Measurements from ENCODE around the gene QSOX1. TPM values are rescaled to one million over a fixed set of nuclear protein-coding genes. Genes with fewer than 3 reads are reported as not detected.
A peak's percentile ranks its signal among the peaks of the same experiment; 100 is the strongest.

Gene QSOX1
- total and polyA plus RNA-seq, 7 experiments from 2014 or later = 9.3 to 55.6 (median 23.6) TPM

DNA sequence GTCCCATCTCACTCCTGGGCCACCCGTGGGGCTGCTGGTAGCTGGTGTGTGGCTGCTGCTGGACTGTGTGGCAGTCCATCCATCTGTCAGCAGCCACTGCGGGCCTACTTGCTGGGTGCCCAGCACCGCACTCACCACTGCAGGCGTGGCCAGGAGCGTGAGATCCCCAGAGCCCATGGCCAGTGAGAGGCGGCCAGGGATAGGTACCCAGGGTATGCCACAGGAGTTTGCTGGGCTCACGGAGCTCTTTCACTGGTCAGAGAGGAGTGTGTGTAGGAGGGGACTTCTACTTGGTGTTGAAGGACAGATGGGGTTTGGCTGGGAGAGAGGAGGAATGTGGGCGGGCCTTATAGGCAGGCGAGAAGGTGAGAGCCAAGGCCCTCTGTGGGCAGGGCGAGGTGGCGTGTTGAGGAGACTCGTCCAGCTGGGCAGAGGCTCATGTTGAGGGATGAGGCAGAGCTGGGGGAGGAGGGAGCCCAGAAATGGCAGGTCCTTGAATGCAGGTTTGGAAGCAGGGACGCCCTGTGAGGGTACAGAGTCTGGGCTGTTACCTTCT, 15.0 kb downstream of the QSOX1 start:
- no peaks in the 10 kb centered on the region for H3K4me1 ChIP-seq (ENCODE audit: control insufficient read depth in 2 of 2, insufficient read depth in 2 of 2, low read length in 2 of 2)
- ATAC-seq = no peak
- no peaks in the 10 kb centered on the region for H3K27me3 Mint-ChIP-seq
- no peak overlapping the region for H3K4me3 ChIP-seq (ENCODE audit: low read length)
- intact Hi-C loops (cut with micrococcal nuclease) = loop anchor here in 1 of 2 donors (2.0 kb wide), 1 partner anchor 303 kb away; no protein-coding TSS in a partner anchor
- H3K4me1 Mint-ChIP-seq = peaks cover 0 to 13% (median 2%) of the 10 kb centered on the region in 7 donors
- H3K27ac Mint-ChIP-seq = peak overlapping the region in 1 of 9 donors; percentile 28
- H3K9me3 Mint-ChIP-seq = no peaks in the 10 kb centered on the region
- peaks cover 0 to 25% (median 0%) of the 10 kb centered on the region in 3 experiments for H3K36me3 ChIP-seq (ENCODE audit: control insufficient read depth in 2 of 3, insufficient read depth in 3 of 3, low read length in 3 of 3)
- peaks cover 0 to 12% (median 0%) of the 10 kb centered on the region in 5 donors for H3K36me3 Mint-ChIP-seq
- H3K9me3 ChIP-seq (ENCODE audit: control insufficient read depth in 2 of 3, low read length in 3 of 3) = no peaks in the 10 kb centered on the region
- ChIA-PET CTCF (interaction anchor here (2.2 kb wide), 1 partner anchor 10 kb away, joined by 13 read pairs; no protein-coding TSS in a partner anchor), POLR2A (no interaction called here)
- H3K4me3 Mint-ChIP-seq = no peak overlapping the region
- DNase-seq = no peak
- no peaks in the 10 kb centered on the region for H3K27me3 ChIP-seq (ENCODE audit: control insufficient read depth in 2 of 2, insufficient read depth in 2 of 2, low read length in 2 of 2)
- H3K27ac ChIP-seq (ENCODE audit: low read depth, low read length) = no peak overlapping the region

DNA sequence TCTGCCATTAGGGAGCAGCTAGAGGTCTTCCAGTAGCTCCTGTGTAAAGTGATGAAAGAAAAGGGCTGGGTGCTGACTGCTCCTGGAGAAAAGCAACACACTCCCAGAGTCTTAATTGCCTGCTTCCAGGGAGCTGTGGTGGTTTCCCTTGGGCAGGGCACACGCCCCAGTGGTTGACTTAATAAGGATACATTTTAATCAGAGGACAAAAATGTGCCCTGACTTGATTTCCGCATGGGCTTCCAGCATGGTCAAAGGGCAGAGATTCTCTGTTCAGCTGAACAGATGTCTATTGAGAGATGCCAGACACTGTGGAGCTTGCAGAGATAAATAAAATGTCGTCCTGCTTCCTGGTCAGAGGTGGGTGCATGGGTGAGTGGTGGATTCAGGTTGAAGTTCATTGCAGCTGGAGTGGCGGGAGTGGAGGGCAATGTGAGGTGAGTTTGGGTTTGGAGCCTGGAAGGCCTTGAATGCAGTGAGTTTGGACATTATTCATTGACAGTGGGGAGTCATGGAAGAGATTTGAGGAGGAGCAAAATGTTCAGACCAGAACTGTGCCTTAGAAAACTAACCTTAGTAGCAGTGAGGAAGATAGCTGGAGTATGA, 16.0 kb downstream of the QSOX1 start:
- H3K4me3 Mint-ChIP-seq = no peak overlapping the region
- H3K4me1 ChIP-seq (ENCODE audit: control insufficient read depth in 2 of 2, insufficient read depth in 2 of 2, low read length in 2 of 2) = no peaks in the 10 kb centered on the region
- peaks cover 0 to 13% (median 0%) of the 10 kb centered on the region in 7 donors for H3K4me1 Mint-ChIP-seq
- H3K27ac Mint-ChIP-seq = peak overlapping the region in 1 of 9 donors; percentile 23
- intact Hi-C loops (cut with micrococcal nuclease) = no loop called here
- H3K9me3 Mint-ChIP-seq = no peaks in the 10 kb centered on the region
- no peaks in the 10 kb centered on the region for H3K27me3 ChIP-seq (ENCODE audit: control insufficient read depth in 2 of 2, insufficient read depth in 2 of 2, low read length in 2 of 2)
- peaks cover 0 to 25% (median 0%) of the 10 kb centered on the region in 3 experiments for H3K36me3 ChIP-seq (ENCODE audit: control insufficient read depth in 2 of 3, insufficient read depth in 3 of 3, low read length in 3 of 3)
- H3K9me3 ChIP-seq (ENCODE audit: control insufficient read depth in 2 of 3, low read length in 3 of 3) = no peaks in the 10 kb centered on the region
- CTCF ChIA-PET = interaction anchor here (2.2 kb wide), 1 partner anchor 9 kb away, joined by 13 read pairs; no protein-coding TSS in a partner anchor
- no peak overlapping the region for H3K27ac ChIP-seq (ENCODE audit: low read depth, low read length)
- H3K36me3 Mint-ChIP-seq = peaks cover 0 to 8% (median 0%) of the 10 kb centered on the region in 5 donors
- POLR2A ChIA-PET = no interaction called here
- H3K27me3 Mint-ChIP-seq = no peaks in the 10 kb centered on the region
- DNase-seq (no peak), ATAC-seq (no peak)
- no peak overlapping the region for H3K4me3 ChIP-seq (ENCODE audit: low read length)

DNA sequence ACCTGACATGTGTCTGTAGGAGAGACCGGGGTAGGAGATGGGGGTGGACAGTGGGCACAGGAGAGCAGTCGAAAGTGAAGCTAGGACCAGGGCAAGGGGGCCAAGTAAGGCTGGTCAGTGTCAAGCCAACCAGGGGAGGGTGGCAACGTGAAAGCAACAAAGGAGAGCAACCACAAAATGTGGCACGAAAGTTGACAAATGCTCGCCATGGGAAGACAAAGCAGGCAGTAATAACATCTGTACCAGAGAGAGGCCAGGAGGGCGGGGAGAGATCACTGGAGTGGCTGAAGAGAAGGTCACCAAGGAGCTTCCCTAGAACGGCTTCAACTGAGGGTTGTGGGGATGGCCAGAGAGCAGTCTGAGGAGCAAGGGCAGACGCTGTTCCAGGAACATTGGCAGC, 17.0 kb downstream of the QSOX1 start:
- CTCF ChIA-PET = interaction anchor here (2.2 kb wide), 1 partner anchor 8 kb away, joined by 13 read pairs; no protein-coding TSS in a partner anchor
- H3K36me3 ChIP-seq (ENCODE audit: control insufficient read depth in 2 of 3, insufficient read depth in 3 of 3, low read length in 3 of 3) = peaks cover 0 to 22% (median 0%) of the 10 kb centered on the region in 3 experiments
- no peaks in the 10 kb centered on the region for H3K27me3 Mint-ChIP-seq
- H3K27me3 ChIP-seq (ENCODE audit: control insufficient read depth in 2 of 2, insufficient read depth in 2 of 2, low read length in 2 of 2) = no peaks in the 10 kb centered on the region
- no peaks in the 10 kb centered on the region for H3K4me1 ChIP-seq (ENCODE audit: control insufficient read depth in 2 of 2, insufficient read depth in 2 of 2, low read length in 2 of 2)
- H3K4me3 ChIP-seq (ENCODE audit: low read length) = no peak overlapping the region
- DNase-seq (no peak), ATAC-seq (no peak)
- H3K4me3 Mint-ChIP-seq = no peak overlapping the region
- POLR2A ChIA-PET = no interaction called here
- no peaks in the 10 kb centered on the region for H3K9me3 Mint-ChIP-seq
- H3K27ac ChIP-seq (ENCODE audit: low read depth, low read length) = no peak overlapping the region
- H3K27ac Mint-ChIP-seq = peak overlapping the region in 2 of 9 donors; percentile 0 to 74
- intact Hi-C loops (cut with micrococcal nuclease) = no loop called here
- no peaks in the 10 kb centered on the region for H3K9me3 ChIP-seq (ENCODE audit: control insufficient read depth in 2 of 3, low read length in 3 of 3)
- H3K4me1 Mint-ChIP-seq = peaks cover 0 to 13% (median 0%) of the 10 kb centered on the region in 7 donors
- peaks cover 0 to 8% (median 0%) of the 10 kb centered on the region in 5 donors for H3K36me3 Mint-ChIP-seq

DNA sequence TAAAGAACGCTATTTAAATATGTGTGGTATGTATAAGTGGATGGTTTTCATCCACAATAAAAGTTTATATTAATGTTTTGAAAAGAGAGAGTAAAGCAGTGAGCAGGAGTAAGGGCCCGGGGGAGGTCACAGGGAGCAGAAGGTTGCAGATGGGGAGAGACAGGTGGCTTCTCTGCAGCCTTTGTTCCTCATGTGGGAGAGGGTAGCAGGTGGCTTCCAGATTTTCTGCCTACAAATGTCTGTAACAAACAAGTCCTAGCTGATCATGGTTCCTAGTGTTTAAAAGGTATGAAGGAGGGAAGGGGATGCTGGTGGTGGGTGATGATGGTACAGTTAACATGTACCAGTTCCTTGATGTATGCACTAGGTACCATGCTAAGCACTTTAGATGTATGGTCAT, 18.8 kb downstream of the QSOX1 start:
- ATAC-seq = no peak
- intact Hi-C loops (cut with micrococcal nuclease) = no loop called here
- Mint-ChIP-seq H3K27ac (peak overlapping the region in 2 of 9 donors; percentile 4 to 51), H3K27me3 (no peaks in the 10 kb centered on the region), H3K9me3 (no peaks in the 10 kb centered on the region), H3K4me1 (peaks cover 0 to 13% (median 0%) of the 10 kb centered on the region in 7 donors), H3K36me3 (peaks cover 0 to 5% (median 0%) of the 10 kb centered on the region in 5 donors), H3K4me3 (no peak overlapping the region)
- POLR2A ChIA-PET = no interaction called here
- CTCF ChIA-PET = no interaction called here
- Histone ChIP-seq H3K9me3 (ENCODE audit: control insufficient read depth in 2 of 3, low read length in 3 of 3) (no peaks in the 10 kb centered on the region), H3K4me1 (ENCODE audit: control insufficient read depth in 2 of 2, insufficient read depth in 2 of 2, low read length in 2 of 2) (no peaks in the 10 kb centered on the region), H3K36me3 (ENCODE audit: control insufficient read depth in 2 of 3, insufficient read depth in 3 of 3, low read length in 3 of 3) (peaks cover 0 to 9% (median 0%) of the 10 kb centered on the region in 3 experiments), H3K4me3 (ENCODE audit: low read length) (no peak overlapping the region), H3K27me3 (ENCODE audit: control insufficient read depth in 2 of 2, insufficient read depth in 2 of 2, low read length in 2 of 2) (no peaks in the 10 kb centered on the region), H3K27ac (ENCODE audit: low read depth, low read length) (no peak overlapping the region)
- no peak for DNase-seq

DNA sequence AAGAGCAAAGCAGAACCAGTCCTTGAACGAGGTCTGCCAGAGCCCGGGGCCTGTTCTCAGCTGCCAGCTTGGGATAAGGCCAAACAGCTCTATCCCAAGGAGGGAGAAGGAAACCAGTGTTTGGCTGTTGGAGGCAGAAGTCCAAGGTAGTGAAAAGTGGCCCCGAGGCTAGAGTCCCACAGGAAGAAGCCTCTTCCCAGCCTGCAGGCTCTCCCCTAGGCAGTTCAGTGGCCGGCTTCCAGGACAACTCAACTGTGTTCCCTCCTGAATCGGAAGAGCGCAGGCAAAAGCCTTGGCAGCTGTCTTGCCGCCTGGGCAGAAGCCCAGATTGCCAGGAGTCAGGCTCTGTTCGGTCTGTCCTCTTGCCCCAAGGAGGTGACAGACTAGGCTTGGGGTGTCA, 19.3 kb downstream of the QSOX1 start:
- no peaks in the 10 kb centered on the region for H3K27me3 ChIP-seq (ENCODE audit: control insufficient read depth in 2 of 2, insufficient read depth in 2 of 2, low read length in 2 of 2)
- H3K4me1 Mint-ChIP-seq = peaks cover 0 to 13% (median 0%) of the 10 kb centered on the region in 7 donors
- peak overlapping the region in 1 of 9 donors; percentile 51 for H3K27ac Mint-ChIP-seq
- intact Hi-C loops (cut with micrococcal nuclease) = no loop called here
- H3K36me3 ChIP-seq (ENCODE audit: control insufficient read depth in 2 of 3, insufficient read depth in 3 of 3, low read length in 3 of 3) = peaks cover 0 to 9% (median 0%) of the 10 kb centered on the region in 3 experiments
- no peak overlapping the region for H3K27ac ChIP-seq (ENCODE audit: low read depth, low read length)
- CTCF ChIA-PET = no interaction called here
- H3K36me3 Mint-ChIP-seq = peaks cover 0 to 7% (median 0%) of the 10 kb centered on the region in 5 donors
- H3K9me3 ChIP-seq (ENCODE audit: control insufficient read depth in 2 of 3, low read length in 3 of 3) = no peaks in the 10 kb centered on the region
- POLR2A ChIA-PET = no interaction called here
- H3K27me3 Mint-ChIP-seq = no peaks in the 10 kb centered on the region
- no peak overlapping the region for H3K4me3 ChIP-seq (ENCODE audit: low read length)
- ATAC-seq (no peak), DNase-seq (no peak)
- H3K4me1 ChIP-seq (ENCODE audit: control insufficient read depth in 2 of 2, insufficient read depth in 2 of 2, low read length in 2 of 2) = no peaks in the 10 kb centered on the region
- no peaks in the 10 kb centered on the region for H3K9me3 Mint-ChIP-seq
- H3K4me3 Mint-ChIP-seq = no peak overlapping the region

DNA sequence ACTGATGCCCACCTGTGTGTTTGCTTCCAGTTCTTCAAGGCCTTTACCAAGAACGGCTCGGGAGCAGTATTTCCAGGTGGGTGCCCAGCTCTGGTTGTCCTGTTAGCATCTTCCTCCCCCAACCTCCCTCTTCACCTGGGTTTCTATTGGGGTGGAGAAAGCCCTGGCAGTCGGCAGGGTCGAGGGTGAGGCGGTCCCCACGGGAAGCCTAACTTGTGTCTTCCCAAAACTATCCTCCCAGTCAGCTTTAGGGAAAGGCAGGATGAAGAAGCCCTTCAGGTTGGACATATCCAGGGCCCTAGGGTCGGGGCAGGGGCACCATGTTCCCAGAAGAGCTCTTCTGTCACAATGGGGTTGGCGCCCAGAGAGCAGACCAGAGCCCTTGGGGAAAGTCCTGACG, 20.6 kb downstream of the QSOX1 start:
- intact Hi-C loops (cut with micrococcal nuclease) = loop anchor here in 1 of 2 donors (5.0 kb wide), 2 partner anchors 242 to 363 kb away; no protein-coding TSS in a partner anchor
- Histone ChIP-seq H3K27ac (ENCODE audit: low read depth, low read length) (no peak overlapping the region), H3K4me1 (ENCODE audit: control insufficient read depth in 2 of 2, insufficient read depth in 2 of 2, low read length in 2 of 2) (no peaks in the 10 kb centered on the region), H3K27me3 (ENCODE audit: control insufficient read depth in 2 of 2, insufficient read depth in 2 of 2, low read length in 2 of 2) (no peaks in the 10 kb centered on the region), H3K36me3 (ENCODE audit: control insufficient read depth in 2 of 3, insufficient read depth in 3 of 3, low read length in 3 of 3) (no peaks in the 10 kb centered on the region), H3K9me3 (ENCODE audit: control insufficient read depth in 2 of 3, low read length in 3 of 3) (no peaks in the 10 kb centered on the region), H3K4me3 (ENCODE audit: low read length) (no peak overlapping the region)
- Mint-ChIP-seq H3K27ac (no peak overlapping the region), H3K27me3 (no peaks in the 10 kb centered on the region), H3K4me1 (peaks cover 0 to 13% (median 0%) of the 10 kb centered on the region in 7 donors), H3K36me3 (peaks cover 0 to 4% (median 0%) of the 10 kb centered on the region in 5 donors), H3K9me3 (no peaks in the 10 kb centered on the region), H3K4me3 (no peak overlapping the region)
- ChIA-PET POLR2A (interaction anchor here (0.9 kb wide), 1 partner anchor 89 kb away, joined by 4 read pairs; no protein-coding TSS in a partner anchor), CTCF (interaction anchor here (0.6 kb wide), 2 partner anchors 438 to 1919 kb away, joined by 3 read pairs; no protein-coding TSS in a partner anchor)
- ATAC-seq = no peak
- DNase-seq = no peak

Data from naive thymus-derived CD4-positive, alpha-beta T cell (primary cell).